Stomach (tissue), 9 donors: ENCODE measurements around the gene GABRG3. TPM values are rescaled to one million over a fixed set of nuclear protein-coding genes. Genes with fewer than 3 reads are reported as not detected.

Experiments
- DNase-seq, 2 donors: peaks; one replicate each; pipeline versions ENCODE4 v3.0.0 to v3.0.0-alpha.2; 2013 to 2019
- H3K27ac ChIP-seq, 5 donors: fragments of 200-600 bp in 4 of 5; sonication (generic) in 4 of 5; one replicate each; pipeline ENCODE4 v1.5.1; 2013 to 2019; ENCODE audit warnings: mild to moderate bottlenecking in 1 of 5, moderate library complexity in 1 of 5
- H3K27me3 ChIP-seq, 3 donors: fragments of 200-600 bp; sonication (generic); one replicate each; pipeline ENCODE4 v1.5.1; 2017 to 2019; ENCODE audit warnings: mixed run types in 1 of 3
- H3K36me3 ChIP-seq, 4 donors: fragments of 200-600 bp; sonication (generic); 1 replicate in 3 of 4; 2 replicates in 1 of 4; pipeline ENCODE4 v1.5.1; 2016 to 2019
- H3K4me1 ChIP-seq, 4 donors: fragments of 200-600 bp; sonication (generic); one replicate each; pipeline ENCODE4 v1.5.1; 2016 to 2019
- H3K4me3 ChIP-seq, 4 donors: fragments of 200-600 bp; sonication (generic) in 3 of 4; one replicate each; pipeline ENCODE4 v1.5.1; 2016 to 2019; ENCODE audit warnings: mild to moderate bottlenecking in 1 of 4
- H3K9me3 ChIP-seq, 4 donors: fragments of 200-600 bp; sonication (generic); one replicate each; pipeline ENCODE4 v1.5.1; 2016 to 2019
- EP300 ChIP-seq: sonication (generic); formaldehyde crosslinking; IDR thresholded peaks from one replicate; pipeline ENCODE4 v1.6.1; 2017; ENCODE audit warnings: antibody characterized with exemption
- POLR2A ChIP-seq, 4 donors: fragments of 450-650 bp; IDR thresholded peaks; one replicate each; pipeline ENCODE4 v1.6.1; 2016; ENCODE audit warnings: antibody characterized with exemption in 4 of 4, control low read depth in 2 of 4, mild to moderate bottlenecking in 1 of 4, moderate library complexity in 1 of 4
- POLR2AphosphoS5 ChIP-seq, 3 donors: sonication (generic); formaldehyde crosslinking; IDR thresholded peaks; one replicate each; pipeline ENCODE4 v1.6.1; 2016; ENCODE audit warnings: antibody characterized with exemption in 3 of 3
- WGBS, 5 donors: extraction: QIAGEN DNeasy Blood & Tissue Kit in 3 of 5; methylation state at CpG; one replicate each; pipeline versions ENCODE4 v1.1.5 to v1.1.7; 2013 to 2018; 5-methylcytosine and 5-hydroxymethylcytosine counted together
- intact Hi-C: fragments of 100-400 bp; cut with DNase I; formaldehyde crosslinking; loops from one replicate; pipeline ENCODE4 v1.15.1; 2023; ENCODE audit warnings: low total_unique reads
- polyA plus RNA-seq, 3 donors: library from polyadenylated mRNA; stranded (reverse); fragments of 200-250 nt; gene quantifications; one replicate each; pipeline ENCODE4 v1.2.3, GENCODE V29; 2013
- total RNA-seq, 5 donors: library from RNA; depleted of rRNA; stranded (reverse); fragments of >200 nt; gene quantifications; one replicate each; pipeline versions ENCODE4 v1.1.0 to v1.2.3, GENCODE V29; 2014 to 2016
- TF ChIP-seq, protein P1 (sequence below), 7 experiments: fragments of 450-650 bp in 4 of 7; fragments of 200-600 bp in 3 of 7; sonication (generic) in 3 of 7; IDR thresholded peaks; one replicate each; pipeline ENCODE4 v1.5.1; 2016 to 2019; ENCODE audit warnings: antibody characterized with exemption in 7 of 7, control low read depth in 2 of 7, mild to moderate bottlenecking in 1 of 7
- donor health status: healthy with polysubstance abuse.
- donor health status: Bipolar disorder and iron deficiency.
- donor health status: healthy.

The GABRG3 gene
- total and polyA plus RNA-seq, 8 donors: 0.37 to 1.5 TPM; not detected in 6

DNA sequence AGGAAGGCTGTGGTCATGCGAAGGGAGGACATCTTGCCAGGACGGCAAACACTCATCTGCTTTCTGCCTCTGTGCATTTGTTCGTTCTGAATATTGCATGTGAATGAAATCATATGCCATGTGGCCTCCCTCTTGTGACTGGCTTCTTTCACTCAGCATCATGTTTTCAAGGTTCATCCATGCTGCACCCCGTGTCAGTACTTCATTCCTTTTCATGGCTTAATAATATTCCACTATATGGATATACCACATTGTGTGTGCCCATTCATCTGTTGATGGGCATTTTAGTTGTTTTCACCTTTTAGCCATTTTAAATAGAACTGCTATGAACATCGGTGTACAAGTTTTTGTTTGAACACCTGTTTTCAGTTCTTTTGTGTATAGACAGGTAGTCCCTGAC is 118.7 kb downstream of the GABRG3 start:
- DNase-seq: no peak
- peaks cover 0 to 9% (median 0%) of the 10 kb centered on the region in 4 donors for H3K4me1 ChIP-seq
- no peaks in the 10 kb centered on the region for H3K36me3 ChIP-seq
- no peak overlapping the region for H3K4me3 ChIP-seq
- TF ChIP-seq, protein P1, sequence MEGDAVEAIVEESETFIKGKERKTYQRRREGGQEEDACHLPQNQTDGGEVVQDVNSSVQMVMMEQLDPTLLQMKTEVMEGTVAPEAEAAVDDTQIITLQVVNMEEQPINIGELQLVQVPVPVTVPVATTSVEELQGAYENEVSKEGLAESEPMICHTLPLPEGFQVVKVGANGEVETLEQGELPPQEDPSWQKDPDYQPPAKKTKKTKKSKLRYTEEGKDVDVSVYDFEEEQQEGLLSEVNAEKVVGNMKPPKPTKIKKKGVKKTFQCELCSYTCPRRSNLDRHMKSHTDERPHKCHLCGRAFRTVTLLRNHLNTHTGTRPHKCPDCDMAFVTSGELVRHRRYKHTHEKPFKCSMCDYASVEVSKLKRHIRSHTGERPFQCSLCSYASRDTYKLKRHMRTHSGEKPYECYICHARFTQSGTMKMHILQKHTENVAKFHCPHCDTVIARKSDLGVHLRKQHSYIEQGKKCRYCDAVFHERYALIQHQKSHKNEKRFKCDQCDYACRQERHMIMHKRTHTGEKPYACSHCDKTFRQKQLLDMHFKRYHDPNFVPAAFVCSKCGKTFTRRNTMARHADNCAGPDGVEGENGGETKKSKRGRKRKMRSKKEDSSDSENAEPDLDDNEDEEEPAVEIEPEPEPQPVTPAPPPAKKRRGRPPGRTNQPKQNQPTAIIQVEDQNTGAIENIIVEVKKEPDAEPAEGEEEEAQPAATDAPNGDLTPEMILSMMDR (IDR thresholded peaks at IDR 0.05): no peak
- no peak for TF ChIP-seq POLR2A (IDR thresholded peaks at IDR 0.05)
- no peak for TF ChIP-seq POLR2AphosphoS5 (IDR thresholded peaks at IDR 0.05)
- TF ChIP-seq EP300: no peak
- no peaks in the 10 kb centered on the region for H3K27me3 ChIP-seq
- no peak overlapping the region for H3K27ac ChIP-seq
- 93 to 98% (median 93%) methylated on average over 5 of the region's 5 CpGs for WGBS, 5 donors
- peaks cover 0 to 20% (median 18%) of the 10 kb centered on the region in 4 donors for H3K9me3 ChIP-seq
- intact Hi-C loops: no loop called here

DNA sequence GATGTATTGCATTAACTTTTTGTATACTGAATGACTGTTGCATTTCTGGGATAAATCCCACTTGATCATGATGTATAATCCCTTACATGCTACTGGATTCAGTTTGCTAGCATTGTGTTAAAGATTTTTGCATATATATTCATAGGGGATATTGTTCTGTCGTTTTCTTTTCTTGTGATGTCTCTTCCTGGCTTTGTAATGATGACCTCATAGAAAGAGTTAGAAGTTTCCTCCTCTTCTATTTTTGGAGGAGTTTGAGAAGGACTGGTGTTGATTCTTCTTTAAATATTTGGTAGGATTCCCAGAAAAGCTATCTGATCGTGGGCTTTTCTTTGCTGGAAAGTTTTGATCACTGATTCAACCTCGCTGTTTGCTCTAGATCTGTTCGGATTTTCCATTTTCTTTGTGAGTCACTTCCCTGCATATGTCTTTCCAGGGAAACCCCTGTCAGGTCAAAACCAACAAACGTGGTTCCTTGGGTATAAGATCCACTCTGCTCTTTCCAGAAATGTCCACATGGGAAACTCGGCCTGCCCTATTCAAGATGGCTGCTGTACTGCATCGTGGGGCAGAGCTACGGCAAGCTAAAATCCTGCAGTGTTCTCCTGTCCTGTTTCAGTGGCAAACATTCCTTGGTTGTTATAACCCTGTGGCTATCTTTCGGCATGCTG is 120.4 kb downstream of the GABRG3 start:
- no peak for TF ChIP-seq EP300
- TF ChIP-seq, protein P1 (IDR thresholded peaks at IDR 0.05): no peak
- no peak for TF ChIP-seq POLR2AphosphoS5 (IDR thresholded peaks at IDR 0.05)
- Histone ChIP-seq H3K4me3 (no peak overlapping the region), H3K27me3 (no peaks in the 10 kb centered on the region), H3K4me1 (peaks cover 0 to 18% (median 0%) of the 10 kb centered on the region in 4 donors), H3K9me3 (peaks cover 0 to 20% (median 18%) of the 10 kb centered on the region in 4 donors), H3K27ac (no peak overlapping the region), H3K36me3 (no peaks in the 10 kb centered on the region)
- intact Hi-C loops: no loop called here
- DNase-seq: peak in 1 of 2 donors; percentile 15
- WGBS, 5 donors: 52 to 67% (median 62%) methylated on average over 9 of the region's 9 CpGs

DNA sequence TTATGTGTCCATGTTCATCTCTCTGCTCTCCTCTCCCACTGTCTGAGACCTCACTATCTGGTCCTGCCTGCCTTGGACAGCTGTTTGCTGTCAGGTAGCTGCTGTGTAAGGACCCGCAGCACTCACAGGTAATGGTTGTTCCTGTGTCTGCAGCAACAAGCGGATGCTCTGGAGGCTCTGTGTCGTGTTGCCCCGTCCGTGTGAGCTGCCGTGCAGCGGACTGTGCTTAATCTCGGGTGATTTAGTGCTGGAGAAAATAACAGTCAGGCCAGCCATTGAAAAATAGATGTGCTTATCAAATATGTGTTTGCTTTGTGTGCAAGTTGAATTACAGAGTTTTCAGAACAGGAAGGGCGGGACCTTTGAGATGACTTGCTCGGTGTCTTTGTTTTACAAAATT is 121.4 kb downstream of the GABRG3 start:
- intact Hi-C loops: no loop called here
- Histone ChIP-seq H3K4me3 (no peak overlapping the region), H3K27ac (no peak overlapping the region), H3K36me3 (no peaks in the 10 kb centered on the region), H3K4me1 (peaks cover 0 to 18% (median 0%) of the 10 kb centered on the region in 4 donors), H3K27me3 (no peaks in the 10 kb centered on the region), H3K9me3 (peaks cover 0 to 26% (median 18%) of the 10 kb centered on the region in 4 donors)
- TF ChIP-seq POLR2A (IDR thresholded peaks at IDR 0.05): no peak
- TF ChIP-seq, protein P1 (IDR thresholded peaks at IDR 0.05): no peak
- no peak for TF ChIP-seq EP300
- no peak for TF ChIP-seq POLR2AphosphoS5 (IDR thresholded peaks at IDR 0.05)
- 38 to 68% (median 60%) methylated on average over 10 of the region's 10 CpGs for WGBS, 5 donors
- peak in 1 of 2 donors; percentile 16 for DNase-seq

DNA sequence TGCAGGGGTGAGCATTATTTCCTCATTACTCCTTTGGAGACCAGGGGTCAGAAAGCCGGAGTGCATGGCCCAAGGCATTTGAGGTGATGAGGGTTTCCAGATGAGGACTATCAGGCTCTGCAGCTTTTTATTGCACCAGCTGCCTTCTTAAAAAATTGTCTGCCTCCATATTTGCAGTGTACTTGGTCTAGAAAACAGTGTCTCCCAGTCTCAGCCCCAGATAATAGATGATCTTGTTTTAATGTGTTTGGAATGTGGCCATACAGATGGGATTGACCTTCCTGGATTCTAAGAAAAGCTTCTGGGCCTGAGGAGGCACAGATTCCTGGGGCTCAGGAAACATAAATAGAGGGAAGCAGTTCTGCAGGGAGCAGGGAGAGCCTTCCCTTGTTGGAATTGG is 123.3 kb downstream of the GABRG3 start:
- DNase-seq: peak in 1 of 2 donors; percentile 71
- no peaks in the 10 kb centered on the region for H3K27me3 ChIP-seq
- intact Hi-C loops: no loop called here
- no peak overlapping the region for H3K27ac ChIP-seq
- peaks cover 0 to 18% (median 0%) of the 10 kb centered on the region in 4 donors for H3K4me1 ChIP-seq
- TF ChIP-seq POLR2A (IDR thresholded peaks at IDR 0.05) (no peak), EP300 (no peak), POLR2AphosphoS5 (IDR thresholded peaks at IDR 0.05) (no peak)
- TF ChIP-seq, protein P1 (IDR thresholded peaks at IDR 0.05): no peak
- H3K9me3 ChIP-seq: peaks cover 0 to 15% (median 9%) of the 10 kb centered on the region in 4 donors
- WGBS, 5 donors: 33 to 96% (median 78%) methylated on average over 1 of the region's 1 CpG
- H3K36me3 ChIP-seq: no peaks in the 10 kb centered on the region
- H3K4me3 ChIP-seq: no peak overlapping the region
